ENCODE results near the gene LHX6. TPM values are rescaled to one million over a fixed set of nuclear protein-coding genes. Genes with fewer than 3 reads are reported as not detected.

LHX6 gene
- total RNA-seq, 2 experiments from 2014 or later, result not detected

GRCh38 chr9:122195875-122196274 is 32.9 kb downstream of the LHX6 start:
- ChIA-PET POLR2A (no interaction called here), CTCF (no interaction called here)

GRCh38 chr9:122193651-122194050 is 35.1 kb downstream of the LHX6 start:
- ChIA-PET POLR2A (no interaction called here), CTCF (no interaction called here)

- ChIA-PET CTCF (interaction anchor here (0.8 to 1.6 kb wide), 2 partner anchors 10 to 96 kb away, joined by 3 to 5 read pairs; no protein-coding TSS in a partner anchor), POLR2A (no interaction called here)
Observed at GRCh38 chr9:122192914-122193525, 35.7 kb downstream of the LHX6 start.

GRCh38 chr9:122192261-122192875 is 36.4 kb downstream of the LHX6 start:
- ChIA-PET POLR2A (no interaction called here), CTCF (interaction anchor here (0.8 to 1.6 kb wide), 2 partner anchors 9 to 96 kb away, joined by 3 to 5 read pairs; no protein-coding TSS in a partner anchor)

- CTCF ChIA-PET, result interaction anchor here (1.6 kb wide), 1 partner anchor 9 kb away, joined by 5 read pairs; no protein-coding TSS in a partner anchor
- POLR2A ChIA-PET, result no interaction called here
Observed at GRCh38 chr9:122191584-122191983, 37.2 kb downstream of the LHX6 start.

- ChIA-PET POLR2A (no interaction called here), CTCF (no interaction called here)
Observed at GRCh38 chr9:122190597-122191381, 38.0 kb downstream of the LHX6 start.

- ChIA-PET CTCF (no interaction called here), POLR2A (no interaction called here)
Observed at GRCh38 chr9:122188369-122188768, 40.4 kb downstream of the LHX6 start.

GRCh38 chr9:122186777-122187470 is 41.8 kb downstream of the LHX6 start:
- POLR2A ChIA-PET, result no interaction called here
- CTCF ChIA-PET, result no interaction called here

- POLR2A ChIA-PET, result no interaction called here
- CTCF ChIA-PET, result no interaction called here
Observed at GRCh38 chr9:122186301-122186700, 42.5 kb downstream of the LHX6 start.

- POLR2A ChIA-PET, result no interaction called here
- CTCF ChIA-PET, result no interaction called here
Observed at GRCh38 chr9:122184551-122184950, 44.2 kb downstream of the LHX6 start.

- ChIA-PET POLR2A (no interaction called here), CTCF (interaction anchor here (1.1 kb wide), 1 partner anchor 9 kb away, joined by 5 read pairs; no protein-coding TSS in a partner anchor)
Observed at GRCh38 chr9:122183501-122183900, 45.3 kb downstream of the LHX6 start.

- ChIA-PET POLR2A (no interaction called here), CTCF (no interaction called here)
Observed at GRCh38 chr9:122180633-122181032, 48.1 kb downstream of the LHX6 start.

GRCh38 chr9:122179690-122180074 is 49.1 kb downstream of the LHX6 start:
- ChIA-PET CTCF (no interaction called here), POLR2A (no interaction called here)

- CTCF ChIA-PET, result no interaction called here
- POLR2A ChIA-PET, result no interaction called here
Observed at GRCh38 chr9:122179054-122179689, 49.6 kb downstream of the LHX6 start.

- POLR2A ChIA-PET, result no interaction called here
- CTCF ChIA-PET, result no interaction called here
Observed at GRCh38 chr9:122176916-122177315, 51.8 kb downstream of the LHX6 start.

- POLR2A ChIA-PET, result no interaction called here
Observed at GRCh38 chr9:122173670-122174069, 55.1 kb downstream of the LHX6 start.

GRCh38 chr9:122172131-122172530 is 56.6 kb downstream of the LHX6 start:
- POLR2A ChIA-PET, result no interaction called here
- CTCF ChIA-PET, result interaction anchor here (1.0 kb wide), 1 partner anchor 13 kb away, joined by 3 read pairs; the partner anchor contains the start of genes MORN5 and NDUFA8

More at GRCh38 chr9:122173670-122174069, 55.1 kb downstream of the LHX6 start:
- CTCF ChIA-PET, result interaction anchor here (0.7 kb wide), 1 partner anchor 21 kb away, joined by 5 read pairs; no protein-coding TSS in a partner anchor

GRCh38 chr9:122168356-122168755 is 60.4 kb downstream of the LHX6 start:
- ChIA-PET POLR2A (no interaction called here), CTCF (interaction anchor here (0.6 to 1.2 kb wide), 2 partner anchors 21 to 45 kb away, joined by 3 to 5 read pairs; no protein-coding TSS in a partner anchor)

- CTCF ChIA-PET, result interaction anchor here (0.8 kb wide), 1 partner anchor 40 kb away, joined by 3 read pairs; no protein-coding TSS in a partner anchor
- POLR2A ChIA-PET, result no interaction called here
Observed at GRCh38 chr9:122164286-122164685, 64.5 kb downstream of the LHX6 start.

GRCh38 chr9:122162415-122162814 is 66.3 kb downstream of the LHX6 start:
- CTCF ChIA-PET, result no interaction called here
- POLR2A ChIA-PET, result no interaction called here
